K562 (cell line): ENCODE measurements around the gene SOS2. TPM values are rescaled to one million over a fixed set of nuclear protein-coding genes. Genes with fewer than 3 reads are reported as not detected.

Experiments
- ATAC-seq: fragments of 200-7000 bp; cut with Tn5 transposase; 3 replicates; pipeline ENCODE4 v1.9.1; 2020; ENCODE audit warnings: moderate library complexity
- BruUV-seq: library from RNA; stranded (reverse); fragments of 400-500 nt; replicated peaks from 2 replicates; lab custom pipeline; 2021; lab: Mats Ljungman, UMichigan
- CTCF ChIA-PET: fragments of 300-600 bp; formaldehyde crosslinking; extraction: SDS; loops from one replicate; lab custom pipeline; 2021; ENCODE audit warnings: low intra/inter-chr PET ratio; lab: Yijun Ruan, JAX
- POLR2A ChIA-PET: fragments of 300-600, 350-650 bp; sonication (Branson Sonifier 250); formaldehyde crosslinking; extraction: SDS; loops from one replicate; lab custom pipeline; 2021; ENCODE audit warnings: antibody characterized with exemption, inconsistent platforms; lab: Yijun Ruan, JAX
- DNase-seq, 4 experiments: peaks; one replicate each; pipeline versions ENCODE4 v3.0.0 to v3.0.0-alpha.2; 2011 to 2018; ENCODE audit warnings: low spot score in 3 of 4, mixed read lengths in 3 of 4; ENCODE audit errors: extremely low read depth in 1 of 4
- FAIRE-seq: peaks from 2 replicates; lab custom pipeline; 2011; peaks lifted over from hg19 to GRCh38; lab: Jason Lieb, UNC
- H2AFZ ChIP-seq: 2 replicates; pipeline ENCODE4 v1.6.0; 2011; ENCODE audit warnings: low read depth, low read length, control low read depth, inconsistent platforms
- H3K27ac ChIP-seq: fragments of 200-600 bp; 3 replicates; pipeline ENCODE4 v1.8.0; 2011; ENCODE audit warnings: low read depth, mild to moderate bottlenecking, control low read depth, inconsistent platforms, low read length, moderate library complexity, mixed read lengths; ENCODE audit errors: extremely low read depth
- H3K27me3 ChIP-seq, 2 experiments: fragments of 300-600 bp in 1 of 2; 2 replicates in 1 of 2; 3 replicates in 1 of 2; pipeline versions ENCODE4 v1.6.0 to v1.8.0; 2011; ENCODE audit warnings: inconsistent platforms in 2 of 2, low read length in 2 of 2, mild to moderate bottlenecking in 1 of 2, mixed read lengths in 1 of 2, moderate library complexity in 1 of 2; ENCODE audit not compliant: control insufficient read depth in 2 of 2, insufficient read depth in 2 of 2
- H3K36me3 ChIP-seq: fragments of 300-600 bp; 3 replicates; pipeline ENCODE4 v1.8.0; 2011; ENCODE audit warnings: mild to moderate bottlenecking, low read length, inconsistent platforms; ENCODE audit not compliant: control insufficient read depth, insufficient read depth
- H3K4me1 ChIP-seq, 2 experiments: fragments of 200-600 bp in 1 of 2; replicated peaks in 1 of 2; 2 replicates in 1 of 2; 3 replicates in 1 of 2; pipeline versions ENCODE4 v1.5.1 to v1.8.0; 2011; ENCODE audit warnings: inconsistent platforms in 2 of 2, low read length in 2 of 2, mild to moderate bottlenecking in 1 of 2, mixed read lengths in 1 of 2, moderate library complexity in 1 of 2; ENCODE audit not compliant: control insufficient read depth in 2 of 2, insufficient read depth in 2 of 2
- H3K4me2 ChIP-seq: 2 replicates; pipeline ENCODE4 v1.6.1; 2011; ENCODE audit warnings: low read length, control low read depth, inconsistent platforms, mixed read lengths; ENCODE audit not compliant: insufficient read depth
- H3K4me3 ChIP-seq: fragments of 200-600 bp; sonication (generic), shearing (Covaris generic); 2 replicates; pipeline ENCODE4 v1.5.1; 2016; ENCODE audit warnings: control low read depth, inconsistent platforms
- H3K79me2 ChIP-seq: fragments of 200-600 bp; 3 replicates; pipeline ENCODE4 v1.8.0; 2011; ENCODE audit warnings: low read length, inconsistent platforms; ENCODE audit not compliant: control insufficient read depth, insufficient read depth
- H3K9ac ChIP-seq, 2 experiments: 2 replicates each; pipeline versions ENCODE4 v1.6.0 to v1.6.1; 2011; ENCODE audit warnings: low read depth in 2 of 2, low read length in 2 of 2, control low read depth in 1 of 2, inconsistent platforms in 1 of 2, mild to moderate bottlenecking in 1 of 2, mixed read lengths in 1 of 2; ENCODE audit not compliant: insufficient read depth in 1 of 2
- H3K9me1 ChIP-seq: one replicate; pipeline ENCODE4 v1.6.0; 2011; ENCODE audit warnings: inconsistent platforms, mild to moderate bottlenecking, low read length, moderate library complexity; ENCODE audit not compliant: control insufficient read depth, insufficient read depth
- H3K9me3 ChIP-seq: replicated peaks from 2 replicates; pipeline ENCODE4 v1.5.1; 2011; ENCODE audit warnings: low read depth, low read length, inconsistent platforms; ENCODE audit not compliant: control insufficient read depth, insufficient read depth
- H4K20me1 ChIP-seq: replicated peaks from 2 replicates; pipeline ENCODE4 v1.6.1; 2011; ENCODE audit warnings: low read length, inconsistent platforms, mixed read lengths; ENCODE audit not compliant: control insufficient read depth, insufficient read depth
- CEBPB ChIP-seq: fragments of 450-650 bp; IDR thresholded peaks from 2 replicates; pipeline ENCODE4 v1.6.1; 2016; ENCODE audit warnings: missing genetic modification characterization, missing compliant biosample characterization
- CEBPG ChIP-seq, 3 experiments: fragments of 200-800 bp in 1 of 3; sonication (Bioruptor generic) in 1 of 3; sonication (generic) in 1 of 3; formaldehyde crosslinking in 1 of 3; IDR thresholded peaks in 2 of 3; conservative IDR thresholded peaks in 1 of 3; 2 replicates each; pipeline versions ENCODE4 v1.6.1 to v1.8.0; 2016 to 2022; ENCODE audit warnings: missing compliant biosample characterization in 2 of 3, missing genetic modification characterization in 2 of 3, mild to moderate bottlenecking in 1 of 3, missing genetic modification reagents in 1 of 3
- RCOR1 ChIP-seq, 2 experiments: IDR thresholded peaks; 2 replicates each; pipeline ENCODE4 v1.6.1; 2012; ENCODE audit warnings: low read depth in 2 of 2, low read length in 2 of 2, borderline replicate concordance in 1 of 2, improper control_type of control experiment in 1 of 2
- WGBS: fragments of 100-300 bp; shearing (Covaris generic); methylation state at CpG from one replicate; pipeline ENCODE4 v1.1.6; 2016; ENCODE audit warnings: low coverage, mixed read lengths; ENCODE audit not compliant: insufficient coverage; ENCODE audit errors: missing lambda C conversion rate; 5-methylcytosine and 5-hydroxymethylcytosine counted together
- in situ Hi-C: fragments of 300-500 bp; cut with MboI; formaldehyde crosslinking; loops from 4 replicates; pipeline ENCODE4 v1.15.0; 2018; ENCODE audit warnings: inconsistent platforms, mixed read lengths
- intact Hi-C: fragments of 100-400 bp; cut with micrococcal nuclease; formaldehyde crosslinking; loops from 2 replicates; pipeline ENCODE4 v1.14.2; 2022
- polyA plus RNA-seq, 8 experiments: library from polyadenylated mRNA; depleted of rRNA in 4 of 8; stranded (reverse) in 5 of 8; unstranded in 3 of 8; fragments of >200 nt; fragmentation: Nextera tagmentation in 2 of 8; fragmentation: Illumina TruSeq in 1 of 8; extraction: Ambion mirVana in 2 of 8; extraction: Trizol in 1 of 8; gene quantifications; 2 replicates each; pipeline versions ENCODE4 v1.2.1 to v1.2.3, GENCODE V29; 2011 to 2014; ENCODE audit warnings: inconsistent platforms in 1 of 8, missing spikeins in 1 of 8
- total RNA-seq, 7 experiments: library from RNA; depleted of rRNA in 6 of 7; stranded (reverse); fragments of >200 nt in 6 of 7; fragmentation: Illumina TruSeq in 2 of 7; extraction: Trizol in 2 of 7; gene quantifications; 2 replicates each; pipeline versions ENCODE4 v1.2.1 to v1.2.3, GENCODE V29; 2011 to 2021; ENCODE audit warnings: low replicate concordance in 1 of 7

The SOS2 gene
- total and polyA plus RNA-seq, 9 of the 15 experiments (the other 6 are each of a cell fraction or from before 2014, with no cell fraction given) = 2.2 to 13.1 (median 10.5) TPM

DNA sequence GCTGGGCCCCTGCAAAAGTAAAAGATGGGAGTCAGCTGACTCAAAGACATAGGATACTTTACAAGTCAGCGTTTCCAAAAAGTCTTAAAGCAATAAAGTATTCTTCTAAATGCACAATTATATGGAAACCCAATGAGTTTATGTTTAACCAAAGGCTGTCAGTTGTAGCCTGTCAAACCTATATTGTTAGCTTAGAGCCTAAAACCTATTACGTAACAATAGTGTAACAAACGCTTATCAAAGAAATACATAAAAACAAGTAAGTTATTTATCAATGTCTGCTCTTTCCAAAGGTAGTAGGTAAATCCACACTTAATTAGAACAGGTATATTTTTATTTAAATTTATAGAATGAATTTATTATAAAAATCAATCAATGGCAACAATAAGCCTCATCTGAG lies 15.9 kb upstream of the SOS2 start:
- Histone ChIP-seq H4K20me1 (no peaks in the 10 kb centered on the region), H3K79me2 (no peaks in the 10 kb centered on the region), H3K4me1 (peaks cover 0 to 5% of the 10 kb centered on the region in 2 experiments; a peak in 2 of 5 replicates), H2AFZ (no peak overlapping the region), H3K9me1 (no peaks in the 10 kb centered on the region), H3K9ac (no peak overlapping the region), H3K4me3 (no peak overlapping the region), H3K36me3 (peaks cover 12% of the 10 kb centered on the region; the same call in 2 of the 3 replicates), H3K27ac (no peak overlapping the region), H3K4me2 (no peak overlapping the region), H3K9me3 (no peaks in the 10 kb centered on the region), H3K27me3 (no peaks in the 10 kb centered on the region)
- DNase-seq = no peak
- CTCF ChIA-PET = no interaction called here
- no TSS peak for BruUV-seq
- POLR2A ChIA-PET = interaction anchor here (0.9 kb wide), 1 partner anchor 389 kb away, joined by 3 read pairs; no protein-coding TSS in a partner anchor
- WGBS = 90% methylated on average over 3 of the region's 3 CpGs
- FAIRE-seq = no peak
- TF ChIP-seq CEBPB (tag) = peak; percentile 52; the same call in 1 of the 2 replicates
- TF ChIP-seq RCOR1 (IDR thresholded peaks at IDR 0.05; ENCODE audit: borderline replicate concordance in 1 of 2, low read depth in 2 of 2, low read length in 2 of 2) = no peak
- no peak for TF ChIP-seq CEBPG (CRISPR knock-in tag; IDR thresholded peaks at IDR 0.05)
- TF ChIP-seq CEBPG (tag; conservative IDR thresholded peaks at IDR 0.05 in 1 of 2, IDR thresholded peaks at IDR 0.05 in 1 of 2) = peak in 1 of 2 experiments; percentile 66; a peak in 2 of 4 replicates
- no peak for ATAC-seq
- in situ Hi-C loops = no loop called here
- intact Hi-C loops = no loop called here
